ENCODE measurements around the gene LDLRAD4.

DNA sequence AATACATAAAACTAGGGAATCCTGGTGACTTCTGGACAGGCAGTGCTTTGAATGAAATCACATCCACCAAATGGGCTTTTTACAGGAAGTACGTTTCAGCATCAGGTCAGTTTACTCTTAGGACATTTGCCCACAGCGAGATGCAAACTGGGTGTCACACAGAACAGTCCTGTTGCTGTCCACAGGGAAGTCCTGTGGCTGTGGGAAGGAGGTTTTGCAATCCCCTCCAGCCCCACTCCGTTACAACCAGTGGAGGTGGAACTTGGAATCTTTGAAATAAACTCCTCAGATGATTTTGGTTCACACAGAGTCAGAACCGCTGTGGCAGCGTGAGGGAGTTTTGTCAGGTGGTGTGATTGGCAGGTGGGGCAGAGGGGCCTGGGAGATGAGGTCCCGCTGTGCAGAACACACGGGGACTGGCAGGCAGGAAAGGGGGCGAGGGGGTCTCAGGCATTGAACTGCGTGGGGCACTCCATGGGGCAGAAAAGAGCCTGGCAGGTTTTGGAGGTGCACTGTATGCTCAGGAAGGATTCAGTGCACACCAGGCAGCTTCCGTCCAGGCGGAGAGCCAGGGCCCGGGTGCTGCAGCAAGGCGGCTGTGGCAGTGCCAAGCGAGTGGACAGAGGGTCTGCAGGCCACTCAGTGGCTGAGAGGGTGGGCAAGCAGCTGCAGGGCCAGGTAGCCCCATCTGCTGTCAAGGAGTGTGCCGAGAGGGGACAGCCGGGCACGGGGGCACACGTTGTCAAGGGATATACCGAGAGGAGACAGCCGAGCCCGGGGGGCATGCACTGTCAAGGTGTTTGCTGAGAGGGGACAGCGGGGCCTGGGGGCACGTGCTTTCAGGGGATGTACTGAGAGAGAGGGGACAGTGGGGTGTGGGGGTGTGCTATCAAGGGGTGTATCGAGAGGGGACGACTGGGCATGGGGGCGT is 148.7 kb downstream of the LDLRAD4 start:
- TF ChIP-seq, protein P1, sequence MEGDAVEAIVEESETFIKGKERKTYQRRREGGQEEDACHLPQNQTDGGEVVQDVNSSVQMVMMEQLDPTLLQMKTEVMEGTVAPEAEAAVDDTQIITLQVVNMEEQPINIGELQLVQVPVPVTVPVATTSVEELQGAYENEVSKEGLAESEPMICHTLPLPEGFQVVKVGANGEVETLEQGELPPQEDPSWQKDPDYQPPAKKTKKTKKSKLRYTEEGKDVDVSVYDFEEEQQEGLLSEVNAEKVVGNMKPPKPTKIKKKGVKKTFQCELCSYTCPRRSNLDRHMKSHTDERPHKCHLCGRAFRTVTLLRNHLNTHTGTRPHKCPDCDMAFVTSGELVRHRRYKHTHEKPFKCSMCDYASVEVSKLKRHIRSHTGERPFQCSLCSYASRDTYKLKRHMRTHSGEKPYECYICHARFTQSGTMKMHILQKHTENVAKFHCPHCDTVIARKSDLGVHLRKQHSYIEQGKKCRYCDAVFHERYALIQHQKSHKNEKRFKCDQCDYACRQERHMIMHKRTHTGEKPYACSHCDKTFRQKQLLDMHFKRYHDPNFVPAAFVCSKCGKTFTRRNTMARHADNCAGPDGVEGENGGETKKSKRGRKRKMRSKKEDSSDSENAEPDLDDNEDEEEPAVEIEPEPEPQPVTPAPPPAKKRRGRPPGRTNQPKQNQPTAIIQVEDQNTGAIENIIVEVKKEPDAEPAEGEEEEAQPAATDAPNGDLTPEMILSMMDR (conservative IDR thresholded peaks at IDR 0.05) = no peak
- TF ChIP-seq EZH2 (IDR thresholded peaks at IDR 0.05; ENCODE audit: low read depth) = no peak

Data from PC-9 (cell line).